HG03196 (cell line): Measurements from ENCODE around the gene TSPAN33.
A peak's percentile ranks its signal among the peaks of the same experiment; 100 is the strongest.

Experiments used
- ATAC-seq: cut with Tn5 transposase; IDR thresholded peaks from one replicate; pipeline ENCODE4 v1.9.1; 2021; ENCODE audit not compliant: unreplicated experiment

The TSPAN33 gene

GRCh38 chr7:129134356-129134987 is 10.0 kb upstream of the TSPAN33 start:
- no peak for ATAC-seq

DNA sequence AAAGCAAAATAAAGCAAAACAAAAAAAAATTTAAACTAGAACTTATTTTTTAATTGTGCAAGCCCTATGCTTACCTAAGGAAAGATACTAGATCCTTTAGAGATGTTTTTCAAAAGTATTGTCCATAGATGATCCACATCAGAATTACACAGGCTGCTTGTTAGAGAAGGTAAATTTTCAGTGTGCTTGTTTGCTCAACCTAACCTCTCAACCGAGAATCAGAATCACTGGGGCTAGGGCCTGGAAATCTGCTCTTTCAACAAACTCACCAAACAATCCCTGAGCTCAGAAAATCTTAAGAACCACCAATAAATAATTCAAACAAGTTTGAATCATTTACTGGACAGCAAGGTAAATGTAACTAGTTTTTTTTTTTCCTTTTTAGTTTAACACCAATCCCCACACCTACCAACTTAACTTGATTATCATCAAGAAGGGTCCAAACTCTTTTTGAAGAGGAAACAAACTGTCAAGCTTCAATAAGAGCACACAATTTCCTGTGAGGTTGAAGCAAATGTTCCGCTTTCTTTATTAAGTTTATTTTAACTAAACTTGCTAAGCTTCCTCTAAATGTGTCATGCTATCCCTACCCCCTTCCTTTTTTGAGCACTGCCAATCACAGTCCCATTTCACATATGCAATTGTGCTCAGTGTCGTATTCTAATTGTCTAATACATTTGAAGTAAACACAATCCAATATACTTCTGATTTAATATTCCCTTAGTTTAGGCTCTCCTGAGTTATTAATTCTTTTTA is 7.4 kb upstream of the TSPAN33 start:
- ATAC-seq, result no peak

GRCh38 chr7:129143724-129144094 is 798 bp upstream of the TSPAN33 start:
- no peak for ATAC-seq

- peak; percentile 3 for ATAC-seq
Observed at GRCh38 chr7:129144834-129145668, 544 bp downstream of the TSPAN33 start.

DNA sequence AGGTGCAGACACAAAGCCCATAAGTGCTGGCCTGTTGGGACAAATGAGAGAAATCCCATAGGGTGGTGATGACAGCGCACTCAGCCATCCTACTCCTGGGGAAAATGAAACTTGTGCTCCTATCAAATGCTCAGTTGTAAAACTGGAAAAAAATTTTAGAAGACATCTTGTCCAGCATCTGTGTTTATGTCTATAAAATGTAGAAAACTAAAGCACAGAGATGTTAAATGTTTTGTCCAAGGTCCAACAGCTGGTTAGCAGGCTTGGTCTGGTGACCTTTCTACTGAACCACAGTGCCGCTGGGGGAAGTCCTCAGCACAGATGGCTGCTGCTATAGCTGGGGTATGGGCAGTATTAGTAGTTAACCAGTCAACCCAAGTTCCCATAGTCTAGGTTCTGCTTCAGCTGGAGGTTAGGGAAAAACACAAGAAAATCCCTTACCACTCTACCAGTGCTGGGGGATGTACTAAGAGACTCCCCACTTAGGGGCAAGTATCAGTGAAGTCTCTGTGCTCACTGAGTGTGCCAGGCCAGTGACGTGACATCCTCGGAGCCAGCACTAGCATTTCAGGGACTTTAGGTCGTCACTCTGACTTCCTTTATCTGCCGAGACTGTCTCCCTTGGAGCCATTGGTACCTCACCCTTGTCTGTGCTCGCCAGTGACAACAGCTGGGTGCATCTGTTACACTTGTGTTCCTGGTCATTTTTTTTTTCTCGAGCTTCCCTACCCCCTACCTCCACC is 1.9 kb downstream of the TSPAN33 start:
- ATAC-seq, result peak; percentile 67

- ATAC-seq, result no peak
Observed at GRCh38 chr7:129147731-129148130, 3.2 kb downstream of the TSPAN33 start.

DNA sequence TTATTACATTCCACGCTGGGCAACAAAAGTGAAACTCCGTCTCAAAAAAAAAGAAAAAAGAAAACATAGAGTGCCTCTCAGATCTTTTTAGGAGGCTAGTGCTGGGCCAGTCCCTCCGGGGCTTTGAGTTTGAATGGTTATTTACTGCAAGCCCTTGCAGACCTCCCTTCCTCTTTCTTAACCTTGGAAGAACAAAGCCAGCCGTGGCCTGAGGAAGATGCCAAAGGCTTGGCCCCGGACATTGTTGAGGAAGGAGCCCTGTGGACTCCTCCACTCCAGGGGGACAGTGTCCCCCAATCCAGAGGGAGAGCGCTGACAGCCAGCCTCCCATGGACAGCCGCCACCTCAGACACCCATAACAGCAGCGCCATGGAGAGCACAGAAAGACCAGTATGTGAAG is 5.0 kb downstream of the TSPAN33 start:
- no peak for ATAC-seq

- no peak for ATAC-seq
Observed at GRCh38 chr7:129150199-129150996, 5.9 kb downstream of the TSPAN33 start.

DNA sequence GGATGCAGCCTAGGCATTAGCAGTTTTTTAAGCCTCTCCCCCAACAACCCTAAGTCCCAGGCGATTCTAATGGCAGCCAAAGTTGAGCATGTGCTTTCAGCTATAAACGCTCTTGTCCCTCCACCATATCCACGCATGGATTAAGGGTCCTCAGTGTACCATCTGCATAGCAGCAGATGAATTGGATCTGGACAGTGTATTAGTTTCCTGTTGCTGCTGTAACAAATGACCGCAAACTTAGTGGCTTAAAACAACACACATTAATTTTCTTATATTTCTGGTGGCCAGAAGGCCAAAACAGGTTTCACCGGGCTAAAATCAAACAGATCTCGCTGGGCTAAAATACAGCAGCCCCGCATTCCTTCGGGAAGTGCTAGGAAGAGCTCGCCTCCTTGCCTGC is 13.1 kb downstream of the TSPAN33 start:
- no peak for ATAC-seq

DNA sequence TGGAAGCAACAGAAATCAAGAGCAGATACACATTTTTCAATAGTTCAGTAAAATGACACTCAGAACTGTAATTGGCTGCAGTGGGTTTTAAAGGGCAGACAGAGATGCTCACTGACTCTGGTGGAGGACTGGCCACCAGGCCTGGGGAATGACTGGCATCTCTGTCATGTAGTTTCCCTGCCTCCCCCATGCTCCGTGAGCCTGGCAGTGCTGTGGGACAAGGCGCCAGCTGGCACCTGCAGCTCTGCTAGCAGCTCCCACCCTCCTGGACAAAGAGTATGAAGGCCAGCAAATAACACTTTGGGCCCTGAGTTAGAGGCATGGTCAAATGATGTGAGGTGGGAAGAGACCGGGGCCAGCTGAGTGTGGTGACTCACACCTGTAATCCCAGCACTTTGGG is 15.0 kb downstream of the TSPAN33 start:
- no peak for ATAC-seq

DNA sequence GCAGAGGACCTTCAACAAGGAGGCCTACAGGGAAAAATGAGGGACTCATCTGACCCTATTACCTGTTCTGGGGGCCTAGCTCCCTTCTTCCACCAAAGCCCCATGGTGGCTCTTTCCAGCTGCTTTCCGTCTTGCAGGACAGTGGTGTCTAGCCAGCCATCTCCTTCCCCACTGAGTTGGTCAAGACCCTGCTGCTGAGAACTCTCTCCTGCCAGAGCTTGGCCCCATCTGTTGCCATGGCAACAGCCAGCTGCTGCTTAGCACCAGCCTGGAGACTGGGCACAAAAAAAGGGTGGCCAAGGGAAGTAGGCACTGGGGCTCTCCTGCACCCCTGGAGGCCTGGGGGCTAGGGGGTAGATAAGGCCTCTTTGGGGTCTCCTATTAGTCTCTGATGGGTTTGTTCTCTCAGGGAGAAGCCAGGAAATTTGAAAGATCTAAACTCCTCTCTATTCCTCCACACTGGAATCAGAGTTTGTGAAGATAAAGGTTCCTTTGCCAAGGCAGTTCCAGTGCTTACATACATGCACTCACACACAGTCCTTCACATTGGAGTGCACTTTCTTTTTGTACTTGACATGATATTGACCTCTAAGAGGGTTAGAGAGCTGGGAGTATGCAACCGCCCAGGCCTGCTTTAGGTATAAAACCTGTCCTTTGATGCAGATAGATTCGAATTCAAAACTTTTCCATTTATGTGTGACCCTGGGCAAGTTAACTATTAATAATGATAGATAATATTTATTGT is 15.8 kb downstream of the TSPAN33 start:
- ATAC-seq, result no peak

- no peak for ATAC-seq
Observed at GRCh38 chr7:129161524-129162225, 17.2 kb downstream of the TSPAN33 start.

DNA sequence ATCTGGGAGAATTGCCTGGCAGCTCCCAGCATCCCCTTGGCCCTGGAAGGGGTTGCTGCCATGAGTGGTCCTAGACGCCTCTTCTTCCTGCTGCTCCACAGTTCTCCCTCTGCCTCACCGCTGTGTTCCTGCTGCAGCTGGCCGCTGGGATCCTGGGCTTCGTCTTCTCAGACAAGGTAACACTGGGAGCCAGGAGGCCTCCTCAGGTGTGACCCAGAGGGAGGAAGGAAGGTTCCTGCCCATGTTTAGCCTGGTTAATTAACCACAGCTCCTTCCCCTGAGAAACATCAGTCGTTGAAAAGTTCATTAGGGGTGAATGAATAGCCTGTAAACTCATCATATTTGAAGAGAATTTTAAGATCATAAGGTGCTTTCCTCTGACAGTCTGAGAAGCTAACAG is 18.2 kb downstream of the TSPAN33 start:
- no peak for ATAC-seq

GRCh38 chr7:129163875-129164544 is 19.5 kb downstream of the TSPAN33 start:
- ATAC-seq, result no peak

DNA sequence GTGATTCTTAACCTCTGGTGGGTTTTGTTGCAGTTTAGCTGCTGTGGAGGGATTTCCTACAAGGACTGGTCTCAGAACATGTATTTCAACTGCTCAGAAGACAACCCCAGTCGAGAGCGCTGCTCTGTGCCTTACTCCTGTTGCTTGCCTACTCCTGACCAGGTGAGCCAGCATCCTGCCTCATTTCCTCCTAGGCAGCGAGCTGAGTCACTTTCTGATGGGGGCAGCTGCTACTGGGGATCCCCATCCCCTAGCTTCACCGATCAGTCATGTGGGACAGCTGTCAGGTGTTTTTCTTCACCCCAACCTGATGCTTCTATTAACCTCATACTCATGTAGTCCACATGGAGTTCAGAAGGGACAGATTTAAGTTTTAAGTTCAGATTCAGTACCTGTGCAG is 22.2 kb downstream of the TSPAN33 start:
- no peak for ATAC-seq

DNA sequence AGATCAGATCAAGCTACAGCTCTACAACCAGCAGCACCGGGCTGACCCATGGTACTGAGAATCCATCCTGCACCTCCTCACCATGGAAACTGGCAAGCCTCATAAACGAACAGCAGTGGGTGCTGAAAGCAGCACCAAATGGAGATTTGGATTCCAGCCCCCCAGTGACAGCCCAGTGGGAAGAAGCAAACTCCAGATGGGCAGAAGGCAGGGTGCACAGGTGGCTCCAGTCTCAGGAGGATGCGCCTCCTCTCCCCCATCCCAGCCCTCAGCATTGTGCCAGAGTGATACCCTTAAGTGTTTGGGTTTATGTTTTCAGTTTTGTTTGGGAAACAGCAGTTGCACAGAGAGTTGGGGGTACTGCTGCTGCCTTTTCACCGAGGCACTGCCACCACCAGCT is 23.3 kb downstream of the TSPAN33 start:
- ATAC-seq, result no peak

- no peak for ATAC-seq
Observed at GRCh38 chr7:129168231-129169021, 23.9 kb downstream of the TSPAN33 start.

DNA sequence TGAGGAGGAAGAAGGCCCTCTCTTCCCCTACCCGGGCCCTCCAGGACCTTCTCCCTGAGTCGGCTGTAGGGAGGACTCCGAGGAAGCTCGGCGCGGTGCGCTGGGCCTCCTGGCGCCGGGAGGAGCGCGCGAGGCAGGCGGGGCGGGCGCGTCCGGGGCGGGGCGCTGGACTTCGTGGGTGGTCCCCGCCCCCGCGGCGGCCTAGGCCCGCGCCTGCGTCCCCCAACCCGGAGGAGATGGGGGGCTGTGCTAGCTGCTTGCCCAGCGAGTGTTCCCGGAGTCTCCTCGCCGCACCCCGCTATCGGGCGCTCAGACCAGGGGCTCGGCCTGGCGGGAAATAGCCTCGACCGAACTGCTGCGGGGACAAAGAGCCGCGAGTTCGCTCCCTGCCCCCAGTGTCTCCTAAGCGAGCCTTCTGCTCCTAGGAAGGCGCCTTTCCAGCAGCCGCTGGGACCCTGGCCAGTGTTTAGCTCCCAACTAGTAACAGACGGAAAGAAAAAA is 24.7 kb downstream of the TSPAN33 start:
- ATAC-seq, result no peak
